Peyer's patch (tissue), 4 donors: ENCODE measurements around the gene SLC2A4RG.

Experiments used
- CTCF ChIP-seq, 6 experiments: fragments of 450-650 bp in 4 of 6; fragments of 200-600 bp in 2 of 6; sonication (generic) in 1 of 6; IDR thresholded peaks; one replicate each; pipeline ENCODE4 v1.5.1; 2017 to 2019; ENCODE audit warnings: antibody characterized with exemption in 6 of 6, mild to moderate bottlenecking in 3 of 6, moderate library complexity in 1 of 6
- POLR2A ChIP-seq, 2 donors: fragments of 450-650 bp; IDR thresholded peaks; one replicate each; pipeline ENCODE4 v1.5.1; 2017; ENCODE audit warnings: antibody characterized with exemption in 2 of 2, mild to moderate bottlenecking in 2 of 2, moderate library complexity in 2 of 2

- TF ChIP-seq POLR2A (IDR thresholded peaks at IDR 0.05), result no peak
- TF ChIP-seq CTCF (IDR thresholded peaks at IDR 0.05), result no peak
Measured at GRCh38 chr20:63759377-63759901, 19.9 kb downstream of the SLC2A4RG start.
